Cardiac muscle cell (in vitro differentiated cells and primary cell): ENCODE data around the gene NDST1. TPM values are rescaled to one million over a fixed set of nuclear protein-coding genes. Genes with fewer than 3 reads are reported as not detected.

Source experiments
- DNase-seq, 2 donors: peaks; one replicate each; pipeline versions ENCODE4 v3.0.0 to v3.0.0-alpha.2; 2010 to 2017; ENCODE audit warnings: low read depth in 1 of 2, low spot score in 1 of 2
- H3K27ac ChIP-seq: fragments of 200-600 bp; sonication (generic); 2 replicates; pipeline ENCODE4 v1.5.1; 2016
- H3K27me3 ChIP-seq: fragments of 200-600 bp; sonication (generic); 2 replicates; pipeline ENCODE4 v1.6.0; 2016; ENCODE audit warnings: control low read depth
- H3K36me3 ChIP-seq: fragments of 200-600 bp; sonication (generic); 2 replicates; pipeline ENCODE4 v1.5.1; 2016; ENCODE audit warnings: control low read depth
- H3K4me1 ChIP-seq: fragments of 200-600 bp; sonication (generic); 2 replicates; pipeline ENCODE4 v1.8.1; 2017; ENCODE audit warnings: low read depth, mild to moderate bottlenecking, mixed run types
- H3K4me3 ChIP-seq: fragments of 200-600 bp; sonication (generic); 2 replicates; pipeline ENCODE4 v1.5.1; 2016; ENCODE audit warnings: mild to moderate bottlenecking
- H3K9me3 ChIP-seq: fragments of 200-600 bp; sonication (generic); 2 replicates; pipeline ENCODE4 v1.5.1; 2017; ENCODE audit warnings: low read depth, mild to moderate bottlenecking, control low read depth
- CTCF ChIP-seq: IDR thresholded peaks from 2 replicates; pipeline ENCODE4 v1.5.1; 2012; ENCODE audit warnings: low read depth, mild to moderate bottlenecking, low read length
- polyA plus RNA-seq: library from polyadenylated mRNA; unstranded; fragments of >200 nt; fragmentation: Nextera tagmentation; extraction: Ambion mirVana; gene quantifications from 2 replicates; pipeline ENCODE4 v1.2.1, GENCODE V29; 2016
- total RNA-seq: library from RNA; depleted of rRNA; stranded (reverse); fragments of >200 nt; gene quantifications from 2 replicates; pipeline ENCODE4 v1.2.3, GENCODE V29; 2016

NDST1 gene
- total and polyA plus RNA-seq, 2 experiments from 2014 or later = 26.6 to 97.6 TPM

- TF ChIP-seq CTCF = no peak
Observed at GRCh38 chr5:150522504-150523414, 14.8 kb downstream of the NDST1 start.

GRCh38 chr5:150523472-150524350 is 15.8 kb downstream of the NDST1 start:
- DNase-seq = peak; percentile 62 to 85

More at GRCh38 chr5:150522504-150523414, 14.8 kb downstream of the NDST1 start:
- Histone ChIP-seq H3K27me3 (no peaks in the 10 kb centered on the region), H3K9me3 (no peaks in the 10 kb centered on the region), H3K4me1 (peaks cover 27% of the 10 kb centered on the region), H3K27ac (peak overlapping the region; percentile 68), H3K4me3 (no peak overlapping the region), H3K36me3 (no peaks in the 10 kb centered on the region)
- DNase-seq = no peak

GRCh38 chr5:150525163-150525562 is 17.2 kb downstream of the NDST1 start:
- peak overlapping the region; percentile 31 for H3K27ac ChIP-seq
- peaks cover 4% of the 10 kb centered on the region for H3K36me3 ChIP-seq
- no peaks in the 10 kb centered on the region for H3K9me3 ChIP-seq

More at GRCh38 chr5:150523472-150524350, 15.8 kb downstream of the NDST1 start:
- peak; percentile 79 for TF ChIP-seq CTCF
- no peaks in the 10 kb centered on the region for H3K27me3 ChIP-seq
- H3K9me3 ChIP-seq = no peaks in the 10 kb centered on the region
- H3K27ac ChIP-seq = peak overlapping the region; percentile 68
- peaks cover 27% of the 10 kb centered on the region for H3K4me1 ChIP-seq
- H3K4me3 ChIP-seq = no peak overlapping the region
- H3K36me3 ChIP-seq = peaks cover 4% of the 10 kb centered on the region

GRCh38 chr5:150525781-150526180 is 17.9 kb downstream of the NDST1 start:
- DNase-seq = no peak
- Histone ChIP-seq H3K36me3 (peaks cover 4% of the 10 kb centered on the region), H3K9me3 (no peaks in the 10 kb centered on the region), H3K27me3 (no peaks in the 10 kb centered on the region), H3K27ac (peak overlapping the region; percentile 31), H3K4me1 (peaks cover 30% of the 10 kb centered on the region), H3K4me3 (no peak overlapping the region)
- TF ChIP-seq CTCF = no peak

More at GRCh38 chr5:150525163-150525562, 17.2 kb downstream of the NDST1 start:
- no peak for DNase-seq
- TF ChIP-seq CTCF = no peak
- Histone ChIP-seq H3K27me3 (no peaks in the 10 kb centered on the region), H3K4me3 (no peak overlapping the region), H3K4me1 (peaks cover 34% of the 10 kb centered on the region)

GRCh38 chr5:150527038-150527437 is 19.1 kb downstream of the NDST1 start:
- no peak for DNase-seq
- Histone ChIP-seq H3K27me3 (no peaks in the 10 kb centered on the region), H3K9me3 (no peaks in the 10 kb centered on the region), H3K4me1 (peaks cover 28% of the 10 kb centered on the region), H3K4me3 (no peak overlapping the region), H3K27ac (no peak overlapping the region), H3K36me3 (peaks cover 4% of the 10 kb centered on the region)
- TF ChIP-seq CTCF = no peak
